ENCODE data around the gene LYST.

Gene LYST

DNA sequence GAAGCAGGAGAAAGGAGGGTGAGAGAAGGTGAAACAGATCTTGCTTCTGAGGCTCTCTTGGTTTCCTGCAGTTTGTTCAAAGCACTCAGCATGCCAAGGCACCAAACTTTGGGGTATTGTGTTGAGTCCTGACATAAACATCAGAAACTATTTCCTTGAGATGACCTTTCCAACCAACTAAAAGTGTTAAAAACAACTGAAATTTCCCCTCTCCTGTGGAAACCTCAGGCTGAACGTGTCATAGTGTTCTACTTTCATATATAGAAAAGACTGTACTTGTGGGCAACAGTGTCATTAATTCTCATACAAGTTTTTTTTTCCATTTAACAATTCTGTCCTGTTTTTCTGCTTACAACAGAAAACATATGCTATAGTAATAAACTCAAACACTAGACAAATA, 6.3 kb upstream of the LYST start:
- no peak for TF ChIP-seq GATA2 (IDR thresholded peaks at IDR 0.05; ENCODE audit: low read depth, low read length)

- TF ChIP-seq GATA2 (IDR thresholded peaks at IDR 0.05; ENCODE audit: low read depth, low read length), result no peak
- TF ChIP-seq GATA3 (IDR thresholded peaks at IDR 0.05; ENCODE audit: low read depth, low read length), result no peak
These were observed 5.6 kb upstream of the LYST start for GRCh38 chr1:235872270-235872669.

GRCh38 chr1:235867903-235868469, 1.3 kb upstream of the LYST start:
- TF ChIP-seq GATA3 (IDR thresholded peaks at IDR 0.05; ENCODE audit: low read depth, low read length) (no peak), GATA2 (IDR thresholded peaks at IDR 0.05; ENCODE audit: low read depth, low read length) (no peak)

GRCh38 chr1:235866913-235867845, 473 bp upstream of the LYST start:
- TF ChIP-seq GATA2 (IDR thresholded peaks at IDR 0.05; ENCODE audit: low read depth, low read length) (no peak), GATA3 (IDR thresholded peaks at IDR 0.05; ENCODE audit: low read depth, low read length) (no peak)

DNA sequence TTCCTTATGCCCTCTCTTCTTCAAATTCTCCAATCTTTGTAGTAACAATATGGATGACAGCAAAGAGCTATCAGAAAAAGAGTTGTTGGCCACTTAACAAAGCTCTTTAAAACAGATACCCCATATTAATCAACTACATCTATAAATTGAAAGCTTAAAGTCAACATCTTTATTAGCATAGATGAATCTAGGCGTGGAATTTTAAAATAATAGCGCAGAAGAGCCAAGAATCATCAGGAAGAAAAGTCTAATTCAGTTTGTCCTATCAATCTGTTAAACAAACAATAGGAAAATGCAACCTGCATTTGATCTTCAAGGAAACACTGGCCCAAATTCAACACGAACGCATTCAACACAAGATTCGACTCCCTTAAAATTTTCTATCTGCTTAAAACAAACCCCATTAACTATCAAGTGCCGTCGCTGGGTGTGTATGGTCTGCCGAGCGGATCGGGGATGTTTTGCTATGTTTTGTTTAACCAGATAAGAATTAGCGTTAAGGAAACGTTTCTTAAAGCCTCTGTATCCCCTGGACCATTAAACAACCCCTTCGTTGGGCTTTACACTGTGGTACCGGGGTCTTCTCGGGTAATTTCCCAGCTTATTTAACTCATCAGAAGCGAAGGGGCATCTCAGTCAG, 1.0 kb downstream of the LYST start:
- TF ChIP-seq GATA3 (IDR thresholded peaks at IDR 0.05; ENCODE audit: low read depth, low read length), result no peak
- no peak for TF ChIP-seq GATA2 (IDR thresholded peaks at IDR 0.05; ENCODE audit: low read depth, low read length)

GRCh38 chr1:235864931-235865525, 1.7 kb downstream of the LYST start:
- no peak for TF ChIP-seq GATA3 (IDR thresholded peaks at IDR 0.05; ENCODE audit: low read depth, low read length)
- TF ChIP-seq GATA2 (IDR thresholded peaks at IDR 0.05; ENCODE audit: low read depth, low read length), result no peak

- TF ChIP-seq GATA2 (IDR thresholded peaks at IDR 0.05; ENCODE audit: low read depth, low read length), result no peak
- TF ChIP-seq GATA3 (IDR thresholded peaks at IDR 0.05; ENCODE audit: low read depth, low read length), result no peak
These were observed 2.2 kb downstream of the LYST start for GRCh38 chr1:235864469-235864868.

DNA sequence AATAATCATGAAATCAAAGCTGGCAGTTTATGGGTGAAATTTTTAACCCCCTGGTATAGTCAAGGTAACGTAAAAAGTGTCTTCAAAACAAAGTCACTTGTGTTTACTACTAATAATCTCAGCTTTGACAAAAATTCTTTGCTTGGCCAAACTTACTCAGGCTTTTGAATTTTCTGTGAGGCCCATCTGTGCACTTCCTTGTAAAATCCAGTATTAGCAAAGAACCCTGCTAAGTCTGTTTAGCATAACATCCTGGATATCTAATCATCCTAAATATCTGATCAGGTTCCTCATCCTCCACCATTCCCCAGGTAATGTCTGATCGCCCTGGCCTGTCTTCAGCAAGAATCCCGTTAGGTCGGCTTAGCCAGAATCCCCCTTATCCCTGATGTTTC, 3.0 kb downstream of the LYST start:
- TF ChIP-seq GATA2 (IDR thresholded peaks at IDR 0.05; ENCODE audit: low read depth, low read length) (no peak), GATA3 (IDR thresholded peaks at IDR 0.05; ENCODE audit: low read depth, low read length) (no peak)

DNA sequence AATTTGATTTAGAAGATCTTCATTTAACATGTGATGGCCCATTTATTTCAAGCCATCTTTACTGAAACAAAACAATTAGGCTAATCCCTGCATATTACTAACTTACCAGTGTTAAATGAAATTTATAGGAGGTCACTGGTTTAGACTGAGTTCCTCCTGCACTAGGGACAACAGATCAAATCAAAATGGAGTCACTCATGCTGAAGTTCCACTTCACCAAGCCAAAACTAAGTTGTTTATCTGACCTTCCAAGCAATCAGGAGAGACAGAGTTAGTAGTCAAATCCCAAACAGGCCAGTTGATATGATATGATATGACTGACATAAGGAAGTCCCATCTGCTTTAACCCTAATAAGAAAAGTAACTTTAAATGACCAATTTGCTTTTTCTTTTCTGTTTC, 4.8 kb downstream of the LYST start:
- TF ChIP-seq GATA3 (IDR thresholded peaks at IDR 0.05; ENCODE audit: low read depth, low read length) (no peak), GATA2 (IDR thresholded peaks at IDR 0.05; ENCODE audit: low read depth, low read length) (no peak)

GRCh38 chr1:235860829-235861228, 5.9 kb downstream of the LYST start:
- no peak for TF ChIP-seq GATA2 (IDR thresholded peaks at IDR 0.05; ENCODE audit: low read depth, low read length)
- no peak for TF ChIP-seq GATA3 (IDR thresholded peaks at IDR 0.05; ENCODE audit: low read depth, low read length)

DNA sequence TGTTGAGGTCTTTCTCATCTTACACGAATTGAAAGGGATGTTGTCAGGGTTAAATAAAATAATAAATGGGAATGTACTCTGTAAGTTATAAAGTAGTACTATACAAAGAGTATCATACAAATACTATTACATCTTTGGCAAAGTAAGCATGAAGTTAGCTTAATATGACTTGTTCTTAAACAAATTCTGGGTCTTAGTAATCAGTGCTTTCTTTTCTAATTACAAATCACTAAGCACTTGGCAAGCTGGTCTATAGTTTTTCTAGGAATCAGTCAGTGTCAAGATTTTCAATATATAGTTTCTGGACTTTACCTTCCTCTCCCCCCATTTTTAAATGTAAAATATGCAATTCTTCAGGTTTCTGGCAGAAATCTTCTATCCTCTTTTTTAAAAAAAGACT, 6.9 kb downstream of the LYST start:
- TF ChIP-seq GATA2 (IDR thresholded peaks at IDR 0.05; ENCODE audit: low read depth, low read length) (no peak), GATA3 (IDR thresholded peaks at IDR 0.05; ENCODE audit: low read depth, low read length) (no peak)

- TF ChIP-seq GATA2 (IDR thresholded peaks at IDR 0.05; ENCODE audit: low read depth, low read length) (no peak), GATA3 (IDR thresholded peaks at IDR 0.05; ENCODE audit: low read depth, low read length) (no peak)
These were observed 7.9 kb downstream of the LYST start for GRCh38 chr1:235858766-235859165.

GRCh38 chr1:235857756-235858155, 8.9 kb downstream of the LYST start:
- TF ChIP-seq GATA2 (IDR thresholded peaks at IDR 0.05; ENCODE audit: low read depth, low read length) (no peak), GATA3 (IDR thresholded peaks at IDR 0.05; ENCODE audit: low read depth, low read length) (no peak)

GRCh38 chr1:235855811-235856429, 10.8 kb downstream of the LYST start:
- TF ChIP-seq GATA3 (IDR thresholded peaks at IDR 0.05; ENCODE audit: low read depth, low read length), result no peak
- TF ChIP-seq GATA2 (IDR thresholded peaks at IDR 0.05; ENCODE audit: low read depth, low read length), result no peak
